ENCODE results near the gene TPCN1. TPM values are rescaled to one million over a fixed set of nuclear protein-coding genes. Genes with fewer than 3 reads are reported as not detected.

Gene TPCN1
- total and polyA plus RNA-seq, 10 donors = 15.5 to 90.1 (median 46.7) TPM

GRCh38 chr12:113262710-113263109 lies 41.4 kb downstream of the TPCN1 start:
- Histone ChIP-seq H3K27ac (peak overlapping the region in 7 of 8 donors; percentile 49 to 77 (median 68)), H3K36me3 (peaks cover 0 to 52% (median 23%) of the 10 kb centered on the region in 6 donors), H3K4me1 (peaks cover 37 to 58% (median 45%) of the 10 kb centered on the region in 6 donors), H3K27me3 (replicated peaks in 1 of 7) (no peaks in the 10 kb centered on the region), H3K9me3 (no peaks in the 10 kb centered on the region), H3K4me3 (no peak overlapping the region)
- intact Hi-C loops (cut with DNase I; ENCODE audit: low total_unique reads) = no loop called here
- no peak for DNase-seq
- TF ChIP-seq CTCF (IDR thresholded peaks at IDR 0.05 in 8 of 11, conservative IDR thresholded peaks at IDR 0.05 in 3 of 11) = no peak
- TF ChIP-seq POLR2AphosphoS5 (IDR thresholded peaks at IDR 0.05) = peak in 1 of 3 donors; percentile 22

- H3K27me3 ChIP-seq (replicated peaks in 1 of 7) = no peaks in the 10 kb centered on the region
- intact Hi-C loops (cut with DNase I; ENCODE audit: low total_unique reads) = no loop called here
- no peaks in the 10 kb centered on the region for H3K9me3 ChIP-seq
- no peak for DNase-seq
- H3K4me3 ChIP-seq = no peak overlapping the region
- H3K36me3 ChIP-seq = peaks cover 0 to 60% (median 31%) of the 10 kb centered on the region in 6 donors
- peaks cover 37 to 55% (median 45%) of the 10 kb centered on the region in 6 donors for H3K4me1 ChIP-seq
- WGBS, 5 donors = 97 to 99% (median 97%) methylated on average over 8 to 9 of the region's 9 CpGs
- no peak for TF ChIP-seq POLR2AphosphoS5 (IDR thresholded peaks at IDR 0.05)
- no peak for TF ChIP-seq CTCF (IDR thresholded peaks at IDR 0.05 in 8 of 11, conservative IDR thresholded peaks at IDR 0.05 in 3 of 11)
- TF ChIP-seq POLR2A (IDR thresholded peaks at IDR 0.05) = no peak
- peak overlapping the region in 3 of 8 donors; percentile 12 to 71 (median 18) for H3K27ac ChIP-seq
Measured at GRCh38 chr12:113263431-113263963, 42.2 kb downstream of the TPCN1 start.

- WGBS, 5 donors = 94 to 97% (median 95%) methylated on average over 23 of the region's 23 CpGs
- H3K9me3 ChIP-seq = no peaks in the 10 kb centered on the region
- H3K27me3 ChIP-seq (replicated peaks in 1 of 7) = no peaks in the 10 kb centered on the region
- intact Hi-C loops (cut with DNase I; ENCODE audit: low total_unique reads) = no loop called here
- H3K4me3 ChIP-seq = no peak overlapping the region
- no peak overlapping the region for H3K27ac ChIP-seq
- DNase-seq = no peak
- TF ChIP-seq POLR2A (IDR thresholded peaks at IDR 0.05) (no peak), POLR2AphosphoS5 (IDR thresholded peaks at IDR 0.05) (peak in 1 of 3 donors; percentile 14)
- peaks cover 18 to 42% (median 22%) of the 10 kb centered on the region in 6 donors for H3K4me1 ChIP-seq
- peaks cover 0 to 88% (median 46%) of the 10 kb centered on the region in 6 donors for H3K36me3 ChIP-seq
Measured at GRCh38 chr12:113266106-113266895, 45.0 kb downstream of the TPCN1 start.

GRCh38 chr12:113267621-113268020 lies 46.4 kb downstream of the TPCN1 start:
- 91 to 95% (median 95%) methylated on average over 7 of the region's 7 CpGs for WGBS, 5 donors
- Histone ChIP-seq H3K4me1 (peaks cover 5 to 42% (median 11%) of the 10 kb centered on the region in 6 donors), H3K27me3 (replicated peaks in 1 of 7) (no peaks in the 10 kb centered on the region), H3K4me3 (no peak overlapping the region), H3K36me3 (peaks cover 0 to 96% (median 53%) of the 10 kb centered on the region in 6 donors), H3K27ac (no peak overlapping the region), H3K9me3 (no peaks in the 10 kb centered on the region)
- intact Hi-C loops (cut with DNase I; ENCODE audit: low total_unique reads) = no loop called here
- TF ChIP-seq CTCF (IDR thresholded peaks at IDR 0.05 in 8 of 11, conservative IDR thresholded peaks at IDR 0.05 in 3 of 11) = no peak
- no peak for TF ChIP-seq POLR2AphosphoS5 (IDR thresholded peaks at IDR 0.05)
- TF ChIP-seq POLR2A (IDR thresholded peaks at IDR 0.05) = no peak
- DNase-seq = no peak

All from spleen (tissue), 11 donors.